Skeletal muscle satellite cell (primary cell): ENCODE results near the gene SNX14.
A peak's percentile ranks its signal among the peaks of the same experiment; 100 is the strongest.

Experiments used
- H3K27me3 ChIP-seq: 2 replicates; pipeline ENCODE4 v1.7.0; 2013; ENCODE audit warnings: low read length; ENCODE audit not compliant: control insufficient read depth, insufficient read depth
- H3K36me3 ChIP-seq: 2 replicates; pipeline ENCODE4 v1.7.0; 2013; ENCODE audit warnings: mild to moderate bottlenecking, control low read depth, low read length; ENCODE audit not compliant: insufficient read depth
- H3K4me1 ChIP-seq: 2 replicates; pipeline ENCODE4 v1.7.0; 2013; ENCODE audit warnings: low read length; ENCODE audit not compliant: control insufficient read depth, insufficient read depth
- H3K4me2 ChIP-seq: 2 replicates; pipeline ENCODE4 v1.7.0; 2013; ENCODE audit warnings: mild to moderate bottlenecking, low read length
- H3K4me3 ChIP-seq: 2 replicates; pipeline ENCODE4 v1.7.0; 2013; ENCODE audit warnings: low read length
- H3K9ac ChIP-seq: 2 replicates; pipeline ENCODE4 v1.7.0; 2013; ENCODE audit warnings: mild to moderate bottlenecking, low read depth, low read length, moderate library complexity
- H3K9me3 ChIP-seq: replicated peaks from 2 replicates; pipeline ENCODE4 v1.7.0; 2013; ENCODE audit warnings: mild to moderate bottlenecking, control low read depth, low read length

SNX14 gene

GRCh38 chr6:85473748-85474147 lies 119.9 kb downstream of the SNX14 start:
- no peaks in the 10 kb centered on the region for H3K27me3 ChIP-seq
- no peak overlapping the region for H3K4me3 ChIP-seq
- H3K4me1 ChIP-seq: peaks cover 22% of the 10 kb centered on the region
- no peak overlapping the region for H3K4me2 ChIP-seq
- H3K9ac ChIP-seq: no peak overlapping the region
- H3K9me3 ChIP-seq: no peaks in the 10 kb centered on the region
- peaks cover 94% of the 10 kb centered on the region for H3K36me3 ChIP-seq

- no peaks in the 10 kb centered on the region for H3K9me3 ChIP-seq
- H3K4me3 ChIP-seq: no peak overlapping the region
- H3K9ac ChIP-seq: no peak overlapping the region
- H3K4me2 ChIP-seq: no peak overlapping the region
- no peaks in the 10 kb centered on the region for H3K27me3 ChIP-seq
- H3K36me3 ChIP-seq: peaks cover 97% of the 10 kb centered on the region
- H3K4me1 ChIP-seq: peaks cover 32% of the 10 kb centered on the region
Measured at GRCh38 chr6:85472744-85473143, 120.9 kb downstream of the SNX14 start.

GRCh38 chr6:85470023-85470410 lies 123.6 kb downstream of the SNX14 start:
- Histone ChIP-seq H3K36me3 (peaks cover 89% of the 10 kb centered on the region), H3K4me2 (no peak overlapping the region), H3K9ac (no peak overlapping the region), H3K4me1 (peaks cover 53% of the 10 kb centered on the region), H3K27me3 (no peaks in the 10 kb centered on the region), H3K9me3 (no peaks in the 10 kb centered on the region), H3K4me3 (no peak overlapping the region)

- Histone ChIP-seq H3K4me2 (no peak overlapping the region), H3K4me1 (peaks cover 59% of the 10 kb centered on the region), H3K4me3 (no peak overlapping the region), H3K36me3 (peaks cover 83% of the 10 kb centered on the region), H3K27me3 (no peaks in the 10 kb centered on the region), H3K9ac (peak overlapping the region; percentile 38), H3K9me3 (no peaks in the 10 kb centered on the region)
Measured at GRCh38 chr6:85469276-85470022, 124.2 kb downstream of the SNX14 start.

- Histone ChIP-seq H3K36me3 (peaks cover 72% of the 10 kb centered on the region), H3K4me3 (no peak overlapping the region), H3K27me3 (no peaks in the 10 kb centered on the region), H3K9ac (peak overlapping the region; percentile 38), H3K4me2 (no peak overlapping the region), H3K4me1 (peaks cover 64% of the 10 kb centered on the region), H3K9me3 (no peaks in the 10 kb centered on the region)
Measured at GRCh38 chr6:85468326-85468725, 125.3 kb downstream of the SNX14 start.

GRCh38 chr6:85465762-85466161 lies 127.9 kb downstream of the SNX14 start:
- Histone ChIP-seq H3K4me1 (peaks cover 84% of the 10 kb centered on the region), H3K9ac (peak overlapping the region; percentile 92), H3K4me2 (peak overlapping the region; percentile 6), H3K27me3 (no peaks in the 10 kb centered on the region), H3K36me3 (peaks cover 64% of the 10 kb centered on the region), H3K9me3 (no peaks in the 10 kb centered on the region), H3K4me3 (no peak overlapping the region)

- Histone ChIP-seq H3K4me2 (peak overlapping the region; percentile 79), H3K36me3 (peaks cover 61% of the 10 kb centered on the region), H3K9me3 (no peaks in the 10 kb centered on the region), H3K27me3 (no peaks in the 10 kb centered on the region), H3K4me3 (peak overlapping the region; percentile 56), H3K9ac (peak overlapping the region; percentile 92), H3K4me1 (peaks cover 90% of the 10 kb centered on the region)
Measured at GRCh38 chr6:85464722-85465150, 128.9 kb downstream of the SNX14 start.

GRCh38 chr6:85464260-85464644 lies 129.4 kb downstream of the SNX14 start:
- peak overlapping the region; percentile 92 for H3K9ac ChIP-seq
- no peaks in the 10 kb centered on the region for H3K9me3 ChIP-seq
- H3K27me3 ChIP-seq: no peaks in the 10 kb centered on the region
- peaks cover 56% of the 10 kb centered on the region for H3K36me3 ChIP-seq
- H3K4me1 ChIP-seq: peaks cover 88% of the 10 kb centered on the region
- peak overlapping the region; percentile 56 for H3K4me3 ChIP-seq
- peak overlapping the region; percentile 79 for H3K4me2 ChIP-seq

- Histone ChIP-seq H3K4me3 (peak overlapping the region; percentile 8), H3K4me1 (peaks cover 88% of the 10 kb centered on the region), H3K4me2 (peak overlapping the region; percentile 47), H3K27me3 (no peaks in the 10 kb centered on the region), H3K9ac (peak overlapping the region; percentile 80), H3K36me3 (peaks cover 51% of the 10 kb centered on the region), H3K9me3 (no peaks in the 10 kb centered on the region)
Measured at GRCh38 chr6:85463621-85464259, 129.9 kb downstream of the SNX14 start.

- peak overlapping the region; percentile 14 for H3K4me3 ChIP-seq
- no peaks in the 10 kb centered on the region for H3K9me3 ChIP-seq
- peak overlapping the region; percentile 47 for H3K4me2 ChIP-seq
- H3K27me3 ChIP-seq: no peaks in the 10 kb centered on the region
- H3K36me3 ChIP-seq: peaks cover 45% of the 10 kb centered on the region
- H3K9ac ChIP-seq: peak overlapping the region; percentile 80
- H3K4me1 ChIP-seq: peaks cover 89% of the 10 kb centered on the region
Measured at GRCh38 chr6:85462673-85463072, 131.0 kb downstream of the SNX14 start.

GRCh38 chr6:85461798-85462170 lies 131.9 kb downstream of the SNX14 start:
- H3K9me3 ChIP-seq: no peaks in the 10 kb centered on the region
- peaks cover 45% of the 10 kb centered on the region for H3K36me3 ChIP-seq
- H3K4me2 ChIP-seq: no peak overlapping the region
- H3K4me3 ChIP-seq: peak overlapping the region; percentile 4
- H3K4me1 ChIP-seq: peaks cover 95% of the 10 kb centered on the region
- peak overlapping the region; percentile 80 for H3K9ac ChIP-seq
- no peaks in the 10 kb centered on the region for H3K27me3 ChIP-seq
